HepG2 (cell line): ENCODE measurements around the gene PVR. TPM values are rescaled to one million over a fixed set of nuclear protein-coding genes. Genes with fewer than 3 reads are reported as not detected.

Experiments used
- MAZ ChIP-seq, 2 experiments: sonication (generic) in 1 of 2; formaldehyde crosslinking in 1 of 2; IDR thresholded peaks; 2 replicates each; pipeline versions ENCODE4 v1.5.0 to v1.6.1; 2012 to 2020; ENCODE audit warnings: low read depth in 2 of 2, mild to moderate bottlenecking in 2 of 2, borderline replicate concordance in 1 of 2, improper control_type of control experiment in 1 of 2, low read length in 1 of 2, missing genetic modification reagents in 1 of 2, moderate library complexity in 1 of 2
- SIN3A ChIP-seq: IDR thresholded peaks from 2 replicates; pipeline ENCODE4 v1.6.1; 2011; ENCODE audit warnings: low read depth, mild to moderate bottlenecking, control low read depth, low read length, borderline replicate concordance
- SP1 ChIP-seq, 2 experiments: fragments of 450-650 bp in 1 of 2; sonication (generic) in 1 of 2; formaldehyde crosslinking in 1 of 2; IDR thresholded peaks; 2 replicates each; pipeline versions ENCODE4 v1.4.0 to v1.6.1; 2016 to 2020; ENCODE audit warnings: missing genetic modification reagents in 1 of 2
- ZNF446 ChIP-seq: sonication (generic); formaldehyde crosslinking; IDR thresholded peaks from 2 replicates; pipeline ENCODE4 v1.5.0; 2020; ENCODE audit warnings: mild to moderate bottlenecking, missing genetic modification reagents
- polyA plus RNA-seq, 8 experiments: library from polyadenylated mRNA; depleted of rRNA in 3 of 8; stranded (reverse) in 7 of 8; unstranded in 1 of 8; fragments of >200 nt; fragmentation: Illumina TruSeq in 4 of 8; extraction: Trizol in 4 of 8; gene quantifications; 2 replicates each; pipeline versions ENCODE4 v1.2.1 to v1.2.3, GENCODE V29; 2011 to 2016; ENCODE audit warnings: low read depth in 4 of 8, missing spikeins in 1 of 8, mixed read lengths in 1 of 8; ENCODE audit not compliant: insufficient read depth in 1 of 8
- total RNA-seq, 5 experiments: library from RNA; depleted of rRNA; stranded (reverse); fragments of >200 nt; fragmentation: Illumina TruSeq; extraction: Trizol; gene quantifications; 2 replicates each; pipeline ENCODE4 v1.2.3, GENCODE V29; 2016; ENCODE audit warnings: low read depth in 1 of 5
- TF ChIP-seq, protein P1 (sequence below): sonication (generic); formaldehyde crosslinking; IDR thresholded peaks from 2 replicates; pipeline ENCODE4 v1.9.0; 2021; ENCODE audit warnings: mild to moderate bottlenecking, missing genetic modification reagents
- TF ChIP-seq, protein P2 (sequence below): sonication (generic); formaldehyde crosslinking; IDR thresholded peaks from 2 replicates; pipeline ENCODE4 v1.8.1; 2023; ENCODE audit warnings: mild to moderate bottlenecking, missing genetic modification reagents

PVR gene
- total and polyA plus RNA-seq, 2 of the 13 experiments (the other 11 are each of a cell fraction or from before 2014, with no cell fraction given) = 43.4 to 46.6 TPM

DNA sequence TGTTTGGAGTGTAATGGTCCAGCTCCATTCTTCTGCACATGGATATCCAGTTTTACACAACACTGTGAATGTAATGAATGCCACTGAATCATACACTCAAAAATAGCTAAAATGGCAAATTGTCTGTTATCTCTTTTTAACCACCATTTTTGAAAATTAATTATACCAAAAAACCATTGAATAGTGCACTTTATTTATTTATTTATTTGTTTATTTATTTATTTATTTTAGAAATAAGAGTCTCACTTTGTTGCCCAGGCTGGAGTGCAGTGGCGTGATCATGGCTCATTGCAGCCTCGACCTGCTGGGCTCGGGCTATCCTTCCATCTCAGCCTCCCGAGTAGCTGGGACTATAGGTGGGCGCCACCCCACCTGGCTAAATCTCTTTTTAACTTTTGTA lies 20.3 kb downstream of the PVR start (continued):
- TF ChIP-seq, protein P1, sequence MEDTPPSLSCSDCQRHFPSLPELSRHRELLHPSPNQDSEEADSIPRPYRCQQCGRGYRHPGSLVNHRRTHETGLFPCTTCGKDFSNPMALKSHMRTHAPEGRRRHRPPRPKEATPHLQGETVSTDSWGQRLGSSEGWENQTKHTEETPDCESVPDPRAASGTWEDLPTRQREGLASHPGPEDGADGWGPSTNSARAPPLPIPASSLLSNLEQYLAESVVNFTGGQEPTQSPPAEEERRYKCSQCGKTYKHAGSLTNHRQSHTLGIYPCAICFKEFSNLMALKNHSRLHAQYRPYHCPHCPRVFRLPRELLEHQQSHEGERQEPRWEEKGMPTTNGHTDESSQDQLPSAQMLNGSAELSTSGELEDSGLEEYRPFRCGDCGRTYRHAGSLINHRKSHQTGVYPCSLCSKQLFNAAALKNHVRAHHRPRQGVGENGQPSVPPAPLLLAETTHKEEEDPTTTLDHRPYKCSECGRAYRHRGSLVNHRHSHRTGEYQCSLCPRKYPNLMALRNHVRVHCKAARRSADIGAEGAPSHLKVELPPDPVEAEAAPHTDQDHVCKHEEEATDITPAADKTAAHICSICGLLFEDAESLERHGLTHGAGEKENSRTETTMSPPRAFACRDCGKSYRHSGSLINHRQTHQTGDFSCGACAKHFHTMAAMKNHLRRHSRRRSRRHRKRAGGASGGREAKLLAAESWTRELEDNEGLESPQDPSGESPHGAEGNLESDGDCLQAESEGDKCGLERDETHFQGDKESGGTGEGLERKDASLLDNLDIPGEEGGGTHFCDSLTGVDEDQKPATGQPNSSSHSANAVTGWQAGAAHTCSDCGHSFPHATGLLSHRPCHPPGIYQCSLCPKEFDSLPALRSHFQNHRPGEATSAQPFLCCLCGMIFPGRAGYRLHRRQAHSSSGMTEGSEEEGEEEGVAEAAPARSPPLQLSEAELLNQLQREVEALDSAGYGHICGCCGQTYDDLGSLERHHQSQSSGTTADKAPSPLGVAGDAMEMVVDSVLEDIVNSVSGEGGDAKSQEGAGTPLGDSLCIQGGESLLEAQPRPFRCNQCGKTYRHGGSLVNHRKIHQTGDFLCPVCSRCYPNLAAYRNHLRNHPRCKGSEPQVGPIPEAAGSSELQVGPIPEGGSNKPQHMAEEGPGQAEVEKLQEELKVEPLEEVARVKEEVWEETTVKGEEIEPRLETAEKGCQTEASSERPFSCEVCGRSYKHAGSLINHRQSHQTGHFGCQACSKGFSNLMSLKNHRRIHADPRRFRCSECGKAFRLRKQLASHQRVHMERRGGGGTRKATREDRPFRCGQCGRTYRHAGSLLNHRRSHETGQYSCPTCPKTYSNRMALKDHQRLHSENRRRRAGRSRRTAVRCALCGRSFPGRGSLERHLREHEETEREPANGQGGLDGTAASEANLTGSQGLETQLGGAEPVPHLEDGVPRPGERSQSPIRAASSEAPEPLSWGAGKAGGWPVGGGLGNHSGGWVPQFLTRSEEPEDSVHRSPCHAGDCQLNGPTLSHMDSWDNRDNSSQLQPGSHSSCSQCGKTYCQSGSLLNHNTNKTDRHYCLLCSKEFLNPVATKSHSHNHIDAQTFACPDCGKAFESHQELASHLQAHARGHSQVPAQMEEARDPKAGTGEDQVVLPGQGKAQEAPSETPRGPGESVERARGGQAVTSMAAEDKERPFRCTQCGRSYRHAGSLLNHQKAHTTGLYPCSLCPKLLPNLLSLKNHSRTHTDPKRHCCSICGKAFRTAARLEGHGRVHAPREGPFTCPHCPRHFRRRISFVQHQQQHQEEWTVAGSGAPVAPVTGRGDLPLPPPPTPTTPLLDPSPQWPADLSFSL (CRISPR knock-in tag) = no peak
- TF ChIP-seq ZNF446 (no peak), MAZ (IDR thresholded peaks at IDR 0.05; ENCODE audit: borderline replicate concordance, low read depth, low read length) (no peak), MAZ (CRISPR knock-in tag; IDR thresholded peaks at IDR 0.05; ENCODE audit: low read depth) (no peak), SIN3A (no peak), SP1 (IDR thresholded peaks at IDR 0.05) (no peak), SP1 (CRISPR knock-in tag; IDR thresholded peaks at IDR 0.05) (no peak)
- TF ChIP-seq, protein P2, sequence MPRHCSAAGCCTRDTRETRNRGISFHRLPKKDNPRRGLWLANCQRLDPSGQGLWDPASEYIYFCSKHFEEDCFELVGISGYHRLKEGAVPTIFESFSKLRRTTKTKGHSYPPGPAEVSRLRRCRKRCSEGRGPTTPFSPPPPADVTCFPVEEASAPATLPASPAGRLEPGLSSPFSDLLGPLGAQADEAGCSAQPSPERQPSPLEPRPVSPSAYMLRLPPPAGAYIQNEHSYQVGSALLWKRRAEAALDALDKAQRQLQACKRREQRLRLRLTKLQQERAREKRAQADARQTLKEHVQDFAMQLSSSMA (CRISPR knock-in tag) = no peak
